HG02798 (cell line): ENCODE data around the gene SLC35D3.
"Not testable (repeated sequence)": the region's sequence is repeated elsewhere in the genome, so short reads cannot be mapped to it uniquely, and the experiment has no call there.

Experiments
- ATAC-seq: cut with Tn5 transposase; IDR thresholded peaks from one replicate; pipeline ENCODE4 v1.9.1; 2021; ENCODE audit warnings: mild to moderate bottlenecking; ENCODE audit not compliant: unreplicated experiment, poor library complexity

Gene SLC35D3

GRCh38 chr6:136921936-136922684 is at the start of gene SLC35D3:
SLC35D3 (plus strand) TSS chr6:136922301; CDS start chr6:136922429, 128 bp downstream.
- peak; percentile 21 for ATAC-seq

- no peak for ATAC-seq
Observed at GRCh38 chr6:136873748-136874147, 48.4 kb upstream of the SLC35D3 start.

- ATAC-seq = not testable (repeated sequence)
Observed at GRCh38 chr6:136876469-136876868, 45.6 kb upstream of the SLC35D3 start.

GRCh38 chr6:136880748-136881460 is 41.2 kb upstream of the SLC35D3 start:
- no peak for ATAC-seq

GRCh38 chr6:136886091-136886490 is 36.0 kb upstream of the SLC35D3 start:
- no peak for ATAC-seq

- ATAC-seq = no peak
Observed at GRCh38 chr6:136887953-136888352, 34.1 kb upstream of the SLC35D3 start.

- no peak for ATAC-seq
Observed at GRCh38 chr6:136889271-136890193, 32.6 kb upstream of the SLC35D3 start.

- no peak for ATAC-seq
Observed at GRCh38 chr6:136890194-136890839, 31.8 kb upstream of the SLC35D3 start.

- ATAC-seq = no peak
Observed at GRCh38 chr6:136890986-136891385, 31.1 kb upstream of the SLC35D3 start.

- ATAC-seq = no peak
Observed at GRCh38 chr6:136893187-136893586, 28.9 kb upstream of the SLC35D3 start.

- no peak for ATAC-seq
Observed at GRCh38 chr6:136895901-136896300, 26.2 kb upstream of the SLC35D3 start.

- ATAC-seq = no peak
Observed at GRCh38 chr6:136897071-136897470, 25.0 kb upstream of the SLC35D3 start.

GRCh38 chr6:136901212-136901784 is 20.8 kb upstream of the SLC35D3 start:
- ATAC-seq = no peak

GRCh38 chr6:136904477-136904876 is 17.6 kb upstream of the SLC35D3 start:
- not testable (repeated sequence) for ATAC-seq

- ATAC-seq = no peak
Observed at GRCh38 chr6:136914947-136915346, 7.2 kb upstream of the SLC35D3 start.

GRCh38 chr6:136918706-136919105 is 3.4 kb upstream of the SLC35D3 start:
- no peak for ATAC-seq

- no peak for ATAC-seq
Observed at GRCh38 chr6:136920216-136920615, 1.9 kb upstream of the SLC35D3 start.

GRCh38 chr6:136920671-136921380 is 1.3 kb upstream of the SLC35D3 start:
- no peak for ATAC-seq

GRCh38 chr6:136921381-136921935 is 643 bp upstream of the SLC35D3 start:
- ATAC-seq = peak; percentile 37
